COLO668 (cell line): Measurements from ENCODE around the gene TXNL4B.

ENCODE experiments used
- DNase-seq: peaks from one replicate; lab custom pipeline; 2025; ENCODE audit not compliant: unreplicated experiment; lab: John Stamatoyannopoulos, UW

TXNL4B gene

GRCh38 chr16:72093448-72094265 lies at the start of gene TXNL4B, which contains the start of gene DHX38:
TXNL4B (minus strand) TSS chr16:72093620; CDS start chr16:72090749, 2,871 bp downstream.
DHX38 (plus strand) TSS chr16:72093847; CDS start chr16:72096158, 2,311 bp downstream.
- peak; percentile 94 for DNase-seq

- no peak for DNase-seq
Measured at GRCh38 chr16:72142476-72142875, 49.1 kb upstream of the TXNL4B start.

- DNase-seq: no peak
Measured at GRCh38 chr16:72139908-72140307, 46.5 kb upstream of the TXNL4B start.

GRCh38 chr16:72138064-72138572 lies 44.7 kb upstream of the TXNL4B start:
- DNase-seq: no peak

- DNase-seq: no peak
Measured at GRCh38 chr16:72137380-72138063, 44.1 kb upstream of the TXNL4B start.

- no peak for DNase-seq
Measured at GRCh38 chr16:72134507-72134906, 41.1 kb upstream of the TXNL4B start.

- no peak for DNase-seq
Measured at GRCh38 chr16:72132726-72133125, 39.3 kb upstream of the TXNL4B start.

GRCh38 chr16:72131036-72131435 lies 37.6 kb upstream of the TXNL4B start:
- DNase-seq: no peak

- DNase-seq: no peak
Measured at GRCh38 chr16:72129976-72130656, 36.7 kb upstream of the TXNL4B start.

GRCh38 chr16:72128701-72129100 lies 35.3 kb upstream of the TXNL4B start:
- DNase-seq: no peak

- no peak for DNase-seq
Measured at GRCh38 chr16:72126429-72126765, 33.0 kb upstream of the TXNL4B start.

- no peak for DNase-seq
Measured at GRCh38 chr16:72125635-72126428, 32.4 kb upstream of the TXNL4B start.

GRCh38 chr16:72124761-72125634 lies 31.6 kb upstream of the TXNL4B start:
- DNase-seq: peak; percentile 74

- DNase-seq: no peak
Measured at GRCh38 chr16:72124148-72124547, 30.7 kb upstream of the TXNL4B start.

GRCh38 chr16:72123426-72123825 lies 30.0 kb upstream of the TXNL4B start:
- DNase-seq: no peak

GRCh38 chr16:72122916-72123315 lies 29.5 kb upstream of the TXNL4B start:
- no peak for DNase-seq

- DNase-seq: no peak
Measured at GRCh38 chr16:72122308-72122707, 28.9 kb upstream of the TXNL4B start.

GRCh38 chr16:72120026-72120425 lies 26.6 kb upstream of the TXNL4B start:
- DNase-seq: no peak

GRCh38 chr16:72113616-72113945 lies 20.2 kb upstream of the TXNL4B start:
- DNase-seq: no peak
